HepG2 (cell line): ENCODE data around the gene COLGALT1. TPM values are rescaled to one million over a fixed set of nuclear protein-coding genes. Genes with fewer than 3 reads are reported as not detected.

Source experiments
- ATAC-seq: fragments of 200-7000 bp; cut with Tn5 transposase; 3 replicates; pipeline ENCODE4 v1.9.1; 2020; ENCODE audit warnings: mild to moderate bottlenecking, moderate library complexity
- BruUV-seq: library from RNA; stranded (reverse); fragments of 400-500 nt; replicated peaks from 2 replicates; lab custom pipeline; 2021; lab: Mats Ljungman, UMichigan
- CTCF ChIA-PET: fragments of 300-600 bp; formaldehyde crosslinking; extraction: SDS; loops from one replicate; lab custom pipeline; 2021; ENCODE audit warnings: low total read pairs, inconsistent platforms, low intra/inter-chr PET ratio; lab: Yijun Ruan, JAX
- POLR2A ChIA-PET: fragments of 350-600 bp; sonication (Branson Sonifier 250); formaldehyde crosslinking; loops from one replicate; lab custom pipeline; 2020; ENCODE audit warnings: antibody characterized with exemption, inconsistent platforms; lab: Yijun Ruan, JAX
- DNase-seq: peaks from one replicate; pipeline ENCODE4 v3.0.0-alpha.2; 2015; ENCODE audit warnings: low spot score
- FAIRE-seq: peaks from 3 replicates; lab custom pipeline; 2011; peaks lifted over from hg19 to GRCh38; lab: Jason Lieb, UNC
- H2AFZ ChIP-seq: one replicate; pipeline ENCODE4 v1.6.1; 2011; ENCODE audit warnings: low read length, inconsistent platforms
- H3K27ac ChIP-seq: fragments of 300-600 bp; 3 replicates; pipeline ENCODE4 v1.8.0; 2011; ENCODE audit warnings: mixed run types, mild to moderate bottlenecking, mixed read lengths, low read length, inconsistent platforms; ENCODE audit not compliant: insufficient read depth; ENCODE audit errors: extremely low read length
- H3K27me3 ChIP-seq, 2 experiments: fragments of 200-600 bp in 1 of 2; 2 replicates in 1 of 2; 3 replicates in 1 of 2; pipeline versions ENCODE4 v1.6.0 to v1.8.0; 2011; ENCODE audit warnings: low read length in 2 of 2, mild to moderate bottlenecking in 2 of 2, moderate library complexity in 2 of 2, inconsistent platforms in 1 of 2; ENCODE audit not compliant: insufficient read depth in 2 of 2, control insufficient read depth in 1 of 2
- H3K36me3 ChIP-seq, 2 experiments: fragments of 200-600 bp in 1 of 2; replicated peaks in 1 of 2; 2 replicates in 1 of 2; 3 replicates in 1 of 2; pipeline versions ENCODE4 v1.5.1 to v1.8.0; 2011; ENCODE audit warnings: low read length in 2 of 2, inconsistent platforms in 1 of 2; ENCODE audit not compliant: insufficient read depth in 2 of 2, control insufficient read depth in 1 of 2
- H3K4me1 ChIP-seq: 2 replicates; pipeline ENCODE4 v1.5.1; 2012; ENCODE audit warnings: low read length, inconsistent platforms; ENCODE audit not compliant: insufficient read depth
- H3K4me2 ChIP-seq: 2 replicates; pipeline ENCODE4 v1.6.0; 2011; ENCODE audit warnings: low read depth, low read length, inconsistent platforms
- H3K4me3 ChIP-seq, 3 experiments: fragments of 200-600 bp in 1 of 3; sonication (generic), shearing (Covaris generic) in 1 of 3; replicated peaks in 1 of 3; 2 replicates each; pipeline ENCODE4 v1.5.1; 2011 to 2016; ENCODE audit warnings: low read length in 3 of 3, inconsistent platforms in 2 of 3, low read depth in 2 of 3, mild to moderate bottlenecking in 2 of 3, control low read depth in 1 of 3, mixed read lengths in 1 of 3; ENCODE audit not compliant: insufficient read depth in 1 of 3
- H3K79me2 ChIP-seq: one replicate; pipeline ENCODE4 v1.6.1; 2011; ENCODE audit warnings: low read length, inconsistent platforms; ENCODE audit not compliant: insufficient read depth
- H3K9ac ChIP-seq: 2 replicates; pipeline ENCODE4 v1.6.0; 2011; ENCODE audit warnings: mild to moderate bottlenecking, low read depth, low read length, inconsistent platforms; ENCODE audit not compliant: insufficient read depth
- H3K9me3 ChIP-seq: 2 replicates; pipeline ENCODE4 v1.5.1; 2012; ENCODE audit warnings: mild to moderate bottlenecking, low read length
- H4K20me1 ChIP-seq: 2 replicates; pipeline ENCODE4 v1.6.0; 2011; ENCODE audit warnings: inconsistent platforms, mild to moderate bottlenecking, low read length, moderate library complexity; ENCODE audit not compliant: insufficient read depth
- AHDC1 ChIP-seq: sonication (generic); formaldehyde crosslinking; IDR thresholded peaks from 2 replicates; pipeline ENCODE4 v1.5.1; 2020; ENCODE audit warnings: mild to moderate bottlenecking, missing genetic modification reagents, borderline replicate concordance
- ASH2L ChIP-seq: fragments of 300-600, 200-600 bp; sonication (generic); IDR thresholded peaks from 2 replicates; pipeline ENCODE4 v1.7.0; 2017; ENCODE audit warnings: low read depth, mild to moderate bottlenecking, moderate library complexity, mixed read lengths, low read length; ENCODE audit not compliant: insufficient read length
- FOXA1 ChIP-seq, 2 experiments: fragments of 450-650 bp in 1 of 2; sonication (generic) in 1 of 2; formaldehyde crosslinking in 1 of 2; IDR thresholded peaks; 2 replicates each; pipeline versions ENCODE4 v1.4.0 to v1.6.1; 2016 to 2020; ENCODE audit warnings: missing genetic modification reagents in 1 of 2
- KDM2A ChIP-seq: sonication (generic); formaldehyde crosslinking; IDR thresholded peaks from 2 replicates; pipeline ENCODE4 v1.4.0; 2020; ENCODE audit warnings: low read depth, missing genetic modification reagents, borderline replicate concordance
- ZFX ChIP-seq: sonication (generic); formaldehyde crosslinking; IDR thresholded peaks from 2 replicates; pipeline ENCODE4 v1.4.0; 2020; ENCODE audit warnings: mild to moderate bottlenecking, low read depth, missing genetic modification reagents, moderate library complexity
- ZMYM3 ChIP-seq: sonication (generic); formaldehyde crosslinking; IDR thresholded peaks from 2 replicates; pipeline ENCODE4 v1.5.1; 2020; ENCODE audit warnings: mild to moderate bottlenecking, missing genetic modification reagents
- ZNF280D ChIP-seq: sonication (generic); formaldehyde crosslinking; IDR thresholded peaks from 2 replicates; pipeline ENCODE4 v1.5.1; 2020; ENCODE audit warnings: mild to moderate bottlenecking, missing genetic modification reagents
- ZNF333 ChIP-seq: sonication (generic); formaldehyde crosslinking; IDR thresholded peaks from 2 replicates; pipeline ENCODE4 v1.4.0; 2020; ENCODE audit warnings: mild to moderate bottlenecking, missing genetic modification reagents, borderline replicate concordance
- ZNF770 ChIP-seq: sonication (generic); formaldehyde crosslinking; IDR thresholded peaks from 2 replicates; pipeline ENCODE4 v1.5.0; 2020; ENCODE audit warnings: mild to moderate bottlenecking, missing genetic modification reagents
- WGBS: methylation state at CpG from one replicate; pipeline ENCODE4 v1.1.6; 2017; ENCODE audit warnings: low lambda C conversion rate; 5-methylcytosine and 5-hydroxymethylcytosine counted together
- in situ Hi-C: cut with HindIII; loops from 2 replicates; pipeline ENCODE4 v1.10.0; 2017; ENCODE audit warnings: low pct_unique_long_range_greater_than_20kb; ENCODE audit not compliant: extremely low pct_ligation_motif_present
- intact Hi-C: fragments of 100-400 bp; cut with micrococcal nuclease; formaldehyde crosslinking; loops from one replicate; pipeline ENCODE4 v1.10.0; 2022; ENCODE audit not compliant: unreplicated experiment
- polyA plus RNA-seq, 8 experiments: library from polyadenylated mRNA; depleted of rRNA in 3 of 8; stranded (reverse) in 7 of 8; unstranded in 1 of 8; fragments of >200 nt; fragmentation: Illumina TruSeq in 4 of 8; extraction: Trizol in 4 of 8; gene quantifications; 2 replicates each; pipeline versions ENCODE4 v1.2.1 to v1.2.3, GENCODE V29; 2011 to 2016; ENCODE audit warnings: low read depth in 4 of 8, missing spikeins in 1 of 8, mixed read lengths in 1 of 8; ENCODE audit not compliant: insufficient read depth in 1 of 8
- total RNA-seq, 5 experiments: library from RNA; depleted of rRNA; stranded (reverse); fragments of >200 nt; fragmentation: Illumina TruSeq; extraction: Trizol; gene quantifications; 2 replicates each; pipeline ENCODE4 v1.2.3, GENCODE V29; 2016; ENCODE audit warnings: low read depth in 1 of 5

The COLGALT1 gene
- total and polyA plus RNA-seq, 2 of the 13 experiments (the other 11 are each of a cell fraction or from before 2014, with no cell fraction given), result 58.0 to 211 TPM

- intact Hi-C loops, result no loop called here
- 9% methylated on average over 13 of the region's 13 CpGs for WGBS
- no peak overlapping the region for H2AFZ ChIP-seq
- ATAC-seq (no peak), DNase-seq (no peak), FAIRE-seq (no peak)
- 0 out of 5 replicates have a peak, but pooled peaks cover 0 to 4% of the 10 kb centered on the region in 2 experiments for H3K36me3 ChIP-seq
- in situ Hi-C loops, result no loop called here
- peak overlapping the region; percentile 99 for H3K9ac ChIP-seq
- H3K27me3 ChIP-seq, result no peaks in the 10 kb centered on the region; a peak in 1 of 5 replicates
- ChIA-PET POLR2A (interaction anchor here (0.5 to 4.3 kb wide), 13 partner anchors 8 to 349 kb away, joined by 3 to 45 read pairs (median 4); partner anchors contain the start of gene RPL18A), CTCF (interaction anchor here (0.9 to 1.5 kb wide), 2 partner anchors 14 to 45 kb away, joined by 3 to 5 read pairs; no protein-coding TSS in a partner anchor)
- peak overlapping the region; percentile 85 to 91 (median 88) for H3K4me3 ChIP-seq
- H3K27ac ChIP-seq, result peak overlapping the region; percentile 98
- H3K79me2 ChIP-seq, result peaks cover 20% of the 10 kb centered on the region
- H3K9me3 ChIP-seq, result no peaks in the 10 kb centered on the region
- no peaks in the 10 kb centered on the region for H4K20me1 ChIP-seq
- H3K4me1 ChIP-seq, result peaks cover 58% of the 10 kb centered on the region
- BruUV-seq, result no TSS peak
- peak overlapping the region; percentile 92 for H3K4me2 ChIP-seq
- TF ChIP-seq KDM2A (peak; percentile 10; the same call in 1 of the 2 replicates), ZMYM3 (CRISPR knock-in tag) (0 out of 2 replicates have a peak, but pooled peaks have one; percentile 18), ZNF333 (0 out of 2 replicates have a peak, but pooled peaks have one; percentile 42), AHDC1 (CRISPR knock-in tag) (no peak), ASH2L (peak; percentile 0), ZNF280D (CRISPR knock-in tag) (no peak), ZFX (CRISPR knock-in tag) (peak; percentile 56; the same call in 1 of the 2 replicates), FOXA1 (IDR thresholded peaks at IDR 0.05) (no peak), FOXA1 (CRISPR knock-in tag; IDR thresholded peaks at IDR 0.05) (no peak), ZNF770 (peak; percentile 90)
Measured at GRCh38 chr19:17510220-17510993, 45.0 kb upstream of the COLGALT1 start.
